COLO668 (cell line): ENCODE data around the gene PRKCE.

Experiments used
- DNase-seq: peaks from one replicate; lab custom pipeline; 2025; ENCODE audit not compliant: unreplicated experiment; lab: John Stamatoyannopoulos, UW

PRKCE gene

GRCh38 chr2:46006473-46007025, 355.1 kb downstream of the PRKCE start:
- DNase-seq = no peak

GRCh38 chr2:46007412-46007811, 355.9 kb downstream of the PRKCE start:
- no peak for DNase-seq

GRCh38 chr2:46008091-46008870, 356.8 kb downstream of the PRKCE start:
- DNase-seq = no peak

GRCh38 chr2:46009315-46009714, 357.8 kb downstream of the PRKCE start:
- DNase-seq = no peak

- no peak for DNase-seq
Measured at GRCh38 chr2:46009772-46010171, 358.3 kb downstream of the PRKCE start.

- no peak for DNase-seq
Measured at GRCh38 chr2:46010223-46010924, 358.9 kb downstream of the PRKCE start.

GRCh38 chr2:46010925-46011490, 359.5 kb downstream of the PRKCE start:
- no peak for DNase-seq

GRCh38 chr2:46012618-46013240, 361.3 kb downstream of the PRKCE start:
- no peak for DNase-seq

- no peak for DNase-seq
Measured at GRCh38 chr2:46013726-46014125, 362.3 kb downstream of the PRKCE start.

- DNase-seq = no peak
Measured at GRCh38 chr2:46014911-46015654, 363.6 kb downstream of the PRKCE start.

GRCh38 chr2:46015671-46016070, 364.2 kb downstream of the PRKCE start:
- DNase-seq = no peak

GRCh38 chr2:46016091-46016490, 364.6 kb downstream of the PRKCE start:
- no peak for DNase-seq

- no peak for DNase-seq
Measured at GRCh38 chr2:46018773-46019591, 367.5 kb downstream of the PRKCE start.

- no peak for DNase-seq
Measured at GRCh38 chr2:46020416-46020815, 368.9 kb downstream of the PRKCE start.

GRCh38 chr2:46023165-46023854, 371.8 kb downstream of the PRKCE start:
- no peak for DNase-seq

GRCh38 chr2:46024146-46024779, 372.8 kb downstream of the PRKCE start:
- DNase-seq = no peak

- DNase-seq = no peak
Measured at GRCh38 chr2:46025081-46025480, 373.6 kb downstream of the PRKCE start.

- no peak for DNase-seq
Measured at GRCh38 chr2:46025676-46026075, 374.2 kb downstream of the PRKCE start.

- no peak for DNase-seq
Measured at GRCh38 chr2:46026431-46026830, 375.0 kb downstream of the PRKCE start.
